HT1080 (cell line): ENCODE measurements around the gene R3HDM2. TPM values are rescaled to one million over a fixed set of nuclear protein-coding genes. Genes with fewer than 3 reads are reported as not detected.
"Not testable (repeated sequence)": the region's sequence is repeated elsewhere in the genome, so short reads cannot be mapped to it uniquely, and the experiment has no call there.

Experiments used
- DNase-seq: peaks from one replicate; pipeline ENCODE4 v3.0.0-alpha.2; 2015; ENCODE audit warnings: low read depth
- total RNA-seq: library from RNA; depleted of rRNA; stranded (reverse); fragments of >200 nt; shearing (Covaris generic); gene quantifications from 2 replicates; pipeline ENCODE4 v1.2.3, GENCODE V29; 2014

Gene R3HDM2
- total RNA-seq, 1 experiment from 2014 or later: 13.0 TPM

- not testable (repeated sequence) for DNase-seq
Observed at GRCh38 chr12:57336299-57336698, 94.5 kb downstream of the R3HDM2 start.

GRCh38 chr12:57334219-57334618 is 96.6 kb downstream of the R3HDM2 start:
- no peak for DNase-seq

- peak; percentile 24 for DNase-seq
Observed at GRCh38 chr12:57332646-57333312, 98.1 kb downstream of the R3HDM2 start.

- DNase-seq: no peak
Observed at GRCh38 chr12:57330992-57331391, 99.9 kb downstream of the R3HDM2 start.

- DNase-seq: no peak
Observed at GRCh38 chr12:57329219-57329618, 101.6 kb downstream of the R3HDM2 start.

- DNase-seq: no peak
Observed at GRCh38 chr12:57325395-57325794, 105.4 kb downstream of the R3HDM2 start.

- DNase-seq: no peak
Observed at GRCh38 chr12:57323416-57323815, 107.4 kb downstream of the R3HDM2 start.

GRCh38 chr12:57320639-57321038 is 110.2 kb downstream of the R3HDM2 start:
- DNase-seq: no peak

GRCh38 chr12:57319678-57320469 is 111.0 kb downstream of the R3HDM2 start:
- no peak for DNase-seq

- DNase-seq: no peak
Observed at GRCh38 chr12:57315681-57316080, 115.2 kb downstream of the R3HDM2 start.

- not testable (repeated sequence) for DNase-seq
Observed at GRCh38 chr12:57312287-57312686, 118.6 kb downstream of the R3HDM2 start.

- peak; percentile 12 for DNase-seq
Observed at GRCh38 chr12:57309420-57309819, 121.4 kb downstream of the R3HDM2 start.

GRCh38 chr12:57300961-57301584 is 129.8 kb downstream of the R3HDM2 start:
- no peak for DNase-seq

GRCh38 chr12:57299514-57300016 is 131.3 kb downstream of the R3HDM2 start:
- no peak for DNase-seq

- no peak for DNase-seq
Observed at GRCh38 chr12:57296291-57296690, 134.6 kb downstream of the R3HDM2 start.

GRCh38 chr12:57282073-57282472 is 148.8 kb downstream of the R3HDM2 start:
- not testable (repeated sequence) for DNase-seq

- peak; percentile 95 for DNase-seq
Observed at GRCh38 chr12:57280211-57281062, 150.4 kb downstream of the R3HDM2 start.

- DNase-seq: no peak
Observed at GRCh38 chr12:57278465-57279381, 152.1 kb downstream of the R3HDM2 start.

GRCh38 chr12:57276935-57277563 is 153.8 kb downstream of the R3HDM2 start:
- peak; percentile 32 for DNase-seq

- DNase-seq: not testable (repeated sequence)
Observed at GRCh38 chr12:57276233-57276632, 154.6 kb downstream of the R3HDM2 start.
